Parathyroid adenoma (tissue), 2 donors: Measurements from ENCODE around the gene C1R.
A peak's percentile ranks its signal among the peaks of the same experiment; 100 is the strongest.

ENCODE experiments used
- H2AFZ ChIP-seq: fragments of 300-600 bp; sonication (generic); one replicate; pipeline ENCODE4 v1.7.0; 2017; ENCODE audit warnings: antibody characterized with exemption, mild to moderate bottlenecking
- H3K27ac ChIP-seq: fragments of 300-600 bp; sonication (generic); one replicate; pipeline ENCODE4 v1.7.0; 2017
- H3K27me3 ChIP-seq: fragments of 300-600 bp; sonication (generic); one replicate; pipeline ENCODE4 v1.7.0; 2017; ENCODE audit warnings: low read length; ENCODE audit not compliant: control insufficient read depth, insufficient read depth
- H3K36me3 ChIP-seq: fragments of 300-600 bp; sonication (generic); one replicate; pipeline ENCODE4 v1.7.0; 2017; ENCODE audit warnings: low read length; ENCODE audit not compliant: control insufficient read depth, insufficient read depth
- H3K4me1 ChIP-seq: fragments of 300-600 bp; sonication (generic); one replicate; pipeline ENCODE4 v1.7.0; 2017; ENCODE audit warnings: control low read depth
- H3K4me2 ChIP-seq: fragments of 300-600 bp; sonication (generic); one replicate; pipeline ENCODE4 v1.7.0; 2017; ENCODE audit warnings: low read length
- H3K4me3 ChIP-seq: fragments of 300-600 bp; sonication (generic); one replicate; pipeline ENCODE4 v1.7.0; 2017; ENCODE audit warnings: low read depth, low read length
- H3K79me2 ChIP-seq: fragments of 300-600 bp; sonication (generic); one replicate; pipeline ENCODE4 v1.7.0; 2017; ENCODE audit warnings: control low read depth
- H3K9ac ChIP-seq: fragments of 300-600 bp; sonication (generic); one replicate; pipeline ENCODE4 v1.7.0; 2017; ENCODE audit warnings: mild to moderate bottlenecking
- H3K9me3 ChIP-seq: fragments of 300-600 bp; sonication (generic); one replicate; pipeline ENCODE4 v1.7.0; 2017; ENCODE audit warnings: low read length; ENCODE audit not compliant: control insufficient read depth
- CTCF ChIP-seq: fragments of 300-600 bp; sonication (generic); IDR thresholded peaks from one replicate; pipeline ENCODE4 v1.7.0; 2017; ENCODE audit warnings: antibody characterized with exemption, mild to moderate bottlenecking
- donor health status: primary hyperparathyroidism.

Gene C1R

GRCh38 chr12:7116196-7116595 lies 24.0 kb upstream of the C1R start:
- Histone ChIP-seq H3K79me2 (no peaks in the 10 kb centered on the region), H3K4me2 (no peak overlapping the region), H3K27ac (no peak overlapping the region), H3K4me1 (no peaks in the 10 kb centered on the region), H3K4me3 (no peak overlapping the region), H3K27me3 (no peaks in the 10 kb centered on the region), H3K9ac (no peak overlapping the region), H2AFZ (no peak overlapping the region), H3K9me3 (no peaks in the 10 kb centered on the region), H3K36me3 (no peaks in the 10 kb centered on the region)
- TF ChIP-seq CTCF: no peak

GRCh38 chr12:7114851-7115250 lies 22.6 kb upstream of the C1R start:
- Histone ChIP-seq H3K9me3 (no peaks in the 10 kb centered on the region), H3K4me1 (no peaks in the 10 kb centered on the region)
- no peak for TF ChIP-seq CTCF

GRCh38 chr12:7114008-7114407 lies 21.8 kb upstream of the C1R start:
- TF ChIP-seq CTCF: no peak
- Histone ChIP-seq H3K4me3 (no peak overlapping the region), H3K27me3 (no peaks in the 10 kb centered on the region), H3K9ac (no peak overlapping the region), H3K4me1 (peaks cover 4% of the 10 kb centered on the region), H3K9me3 (no peaks in the 10 kb centered on the region), H2AFZ (no peak overlapping the region), H3K36me3 (no peaks in the 10 kb centered on the region), H3K27ac (no peak overlapping the region), H3K4me2 (no peak overlapping the region), H3K79me2 (no peaks in the 10 kb centered on the region)

More at GRCh38 chr12:7114851-7115250, 22.6 kb upstream of the C1R start:
- Histone ChIP-seq H2AFZ (no peak overlapping the region), H3K4me2 (no peak overlapping the region), H3K27me3 (no peaks in the 10 kb centered on the region), H3K36me3 (no peaks in the 10 kb centered on the region), H3K79me2 (no peaks in the 10 kb centered on the region), H3K4me3 (no peak overlapping the region), H3K9ac (no peak overlapping the region), H3K27ac (no peak overlapping the region)

GRCh38 chr12:7113389-7113871 lies 21.2 kb upstream of the C1R start:
- Histone ChIP-seq H3K9me3 (no peaks in the 10 kb centered on the region), H3K79me2 (no peaks in the 10 kb centered on the region), H3K27me3 (no peaks in the 10 kb centered on the region), H3K36me3 (no peaks in the 10 kb centered on the region), H3K9ac (no peak overlapping the region), H3K4me2 (no peak overlapping the region), H3K27ac (no peak overlapping the region), H3K4me3 (no peak overlapping the region), H2AFZ (no peak overlapping the region), H3K4me1 (peaks cover 4% of the 10 kb centered on the region)
- peak; percentile 92 for TF ChIP-seq CTCF

GRCh38 chr12:7112041-7112440 lies 19.8 kb upstream of the C1R start:
- Histone ChIP-seq H3K27me3 (no peaks in the 10 kb centered on the region), H3K9me3 (no peaks in the 10 kb centered on the region), H2AFZ (no peak overlapping the region), H3K4me3 (no peak overlapping the region), H3K4me1 (peaks cover 4% of the 10 kb centered on the region), H3K27ac (no peak overlapping the region), H3K36me3 (no peaks in the 10 kb centered on the region), H3K9ac (no peak overlapping the region), H3K79me2 (peaks cover 2% of the 10 kb centered on the region), H3K4me2 (no peak overlapping the region)
- TF ChIP-seq CTCF: no peak
